DND-41 (cell line): ENCODE data around the gene RNF135.

Experiments used
- ATAC-seq: fragments of 200-7000 bp; cut with Tn5 transposase; 3 replicates; pipeline ENCODE4 v1.9.1; 2021; ENCODE audit warnings: low read depth; ENCODE audit not compliant: insufficient read depth
- DNase-seq: peaks from one replicate; pipeline ENCODE4 v3.0.0-alpha.2; 2020
- H2AFZ ChIP-seq: 2 replicates; pipeline ENCODE4 v1.6.0; 2012; ENCODE audit warnings: low read depth, low read length
- H3K27ac ChIP-seq: 2 replicates; pipeline ENCODE4 v1.5.1; 2012; ENCODE audit warnings: low read length, inconsistent platforms
- H3K27me3 ChIP-seq: fragments of 200-600 bp; sonication (generic); 2 replicates; pipeline ENCODE4 v1.6.0; 2012; ENCODE audit warnings: low read length, mild to moderate bottlenecking, inconsistent platforms; ENCODE audit not compliant: insufficient read depth, poor library complexity
- H3K36me3 ChIP-seq: 2 replicates; pipeline ENCODE4 v1.5.1; 2012; ENCODE audit warnings: low read length, inconsistent platforms; ENCODE audit not compliant: insufficient read depth
- H3K4me1 ChIP-seq: 2 replicates; pipeline ENCODE4 v1.5.1; 2012; ENCODE audit warnings: mild to moderate bottlenecking, low read length; ENCODE audit not compliant: insufficient read depth
- H3K4me2 ChIP-seq: 2 replicates; pipeline ENCODE4 v1.6.0; 2012; ENCODE audit warnings: mild to moderate bottlenecking, moderate library complexity, low read length, inconsistent platforms; ENCODE audit not compliant: insufficient read depth
- H3K4me3 ChIP-seq, 2 experiments: fragments of 200-600 bp in 1 of 2; shearing (Covaris generic) in 1 of 2; 2 replicates each; pipeline ENCODE4 v1.5.1; 2012 to 2016; ENCODE audit warnings: inconsistent platforms in 2 of 2, low read length in 2 of 2, mild to moderate bottlenecking in 2 of 2, low read depth in 1 of 2, moderate library complexity in 1 of 2
- H3K79me2 ChIP-seq: 2 replicates; pipeline ENCODE4 v1.6.0; 2012; ENCODE audit warnings: low read length, inconsistent platforms; ENCODE audit not compliant: insufficient read depth
- H3K9ac ChIP-seq: 2 replicates; pipeline ENCODE4 v1.6.0; 2012; ENCODE audit warnings: low read depth, mild to moderate bottlenecking, inconsistent platforms, low read length, moderate library complexity
- H3K9me3 ChIP-seq: 2 replicates; pipeline ENCODE4 v1.5.1; 2012; ENCODE audit warnings: low read length, moderate library complexity, mild to moderate bottlenecking, inconsistent platforms; ENCODE audit not compliant: insufficient read depth, severe bottlenecking
- H4K20me1 ChIP-seq: 2 replicates; pipeline ENCODE4 v1.6.0; 2012; ENCODE audit warnings: low read length; ENCODE audit not compliant: insufficient read depth
- CTCF ChIP-seq: IDR thresholded peaks from 2 replicates; pipeline ENCODE4 v1.5.1; 2012; ENCODE audit warnings: borderline replicate concordance, low read length, moderate library complexity, mild to moderate bottlenecking; ENCODE audit not compliant: poor library complexity, severe bottlenecking; ENCODE audit errors: extremely low read depth
- EZH2 ChIP-seq: IDR thresholded peaks from 3 replicates; pipeline ENCODE4 v1.6.1; 2012; ENCODE audit warnings: borderline replicate concordance, low read depth, mild to moderate bottlenecking, moderate library complexity, low read length, inconsistent platforms; ENCODE audit not compliant: severe bottlenecking

Gene RNF135

DNA sequence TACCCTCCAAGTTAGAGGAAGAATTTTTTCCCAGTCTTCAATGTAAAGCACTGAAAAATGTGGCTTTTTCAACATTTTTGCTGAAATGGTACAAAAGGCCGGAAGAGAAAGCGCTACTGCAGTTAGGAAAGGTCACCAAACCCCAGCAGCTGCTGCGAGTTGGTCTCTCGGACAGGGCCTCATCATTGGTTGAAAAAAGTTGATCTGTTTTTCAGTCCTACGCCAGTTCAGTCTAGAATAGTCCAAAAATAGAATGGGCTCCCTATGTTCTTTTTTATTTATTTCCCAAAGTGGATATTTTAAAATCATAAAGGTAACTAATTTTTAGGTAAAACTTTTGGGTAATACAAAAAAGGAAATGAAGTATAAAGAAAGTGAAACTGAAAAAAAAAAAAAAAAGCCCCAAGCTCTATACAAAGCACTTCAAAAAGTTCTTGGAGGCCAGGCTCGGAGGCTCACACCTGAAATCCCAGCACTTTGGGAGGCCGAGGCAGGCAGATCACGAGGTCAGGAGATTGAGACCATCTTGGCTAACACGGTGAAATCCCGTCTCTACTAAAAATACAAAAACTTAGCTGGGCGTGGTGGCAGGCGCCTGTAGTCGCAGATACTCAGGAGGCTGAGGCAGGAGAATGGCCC is 31.7 kb upstream of the RNF135 start:
- H3K36me3 ChIP-seq = no peaks in the 10 kb centered on the region
- peak; percentile 11 for DNase-seq
- H3K9me3 ChIP-seq = no peaks in the 10 kb centered on the region
- TF ChIP-seq EZH2 (no peak), CTCF (no peak)
- H3K4me3 ChIP-seq = no peak overlapping the region
- H3K79me2 ChIP-seq = no peaks in the 10 kb centered on the region
- no peak overlapping the region for H2AFZ ChIP-seq
- H3K27me3 ChIP-seq = peaks cover under 1% of the 10 kb centered on the region
- H3K4me1 ChIP-seq = peaks cover 4% of the 10 kb centered on the region; the same call in 1 of the 2 replicates
- no peak overlapping the region for H3K9ac ChIP-seq
- no peaks in the 10 kb centered on the region for H4K20me1 ChIP-seq
- H3K27ac ChIP-seq = no peak overlapping the region
- no peak for ATAC-seq
- H3K4me2 ChIP-seq = no peak overlapping the region

DNA sequence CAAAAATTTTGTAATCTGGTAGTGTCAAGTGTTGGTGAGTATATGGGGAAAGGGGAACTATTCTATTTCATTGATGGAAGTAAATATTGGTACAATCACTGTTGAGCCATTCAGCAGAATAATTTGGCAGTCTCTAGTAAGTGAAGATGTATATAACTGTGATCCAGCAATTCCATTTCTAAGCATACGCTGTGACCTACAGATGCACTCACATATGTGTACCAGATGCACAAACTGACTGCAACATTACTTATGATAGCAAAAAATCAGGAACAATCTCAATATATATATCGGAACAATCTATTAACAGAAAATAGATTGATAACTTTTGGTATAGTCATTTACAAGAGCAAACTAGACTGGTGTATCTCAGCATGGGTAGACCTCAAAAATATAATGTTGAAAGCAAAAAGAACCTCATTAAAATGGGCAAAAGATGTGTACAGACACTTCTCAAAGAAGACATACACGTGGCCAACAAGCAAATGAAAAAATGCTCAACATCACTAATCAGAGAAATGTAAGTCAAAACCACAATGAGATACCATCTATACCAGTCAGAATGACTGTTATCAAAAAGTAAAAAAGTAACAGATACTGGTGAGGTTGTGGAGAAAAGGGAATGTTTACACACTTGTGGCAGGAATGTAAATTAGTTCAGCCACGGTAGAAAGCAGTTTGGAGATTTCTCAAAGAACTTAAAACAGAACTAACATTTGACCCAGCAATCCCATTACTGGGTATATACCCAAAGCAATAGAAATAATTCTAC is 28.3 kb upstream of the RNF135 start:
- Histone ChIP-seq H3K4me3 (no peak overlapping the region), H3K79me2 (no peaks in the 10 kb centered on the region), H2AFZ (no peak overlapping the region), H3K27ac (no peak overlapping the region), H3K4me1 (peaks cover 4% of the 10 kb centered on the region; the same call in 1 of the 2 replicates), H3K27me3 (no peaks in the 10 kb centered on the region), H4K20me1 (no peaks in the 10 kb centered on the region), H3K9me3 (no peaks in the 10 kb centered on the region), H3K4me2 (no peak overlapping the region), H3K9ac (no peak overlapping the region), H3K36me3 (no peaks in the 10 kb centered on the region)
- TF ChIP-seq CTCF (no peak), EZH2 (no peak)
- ATAC-seq = no peak
- no peak for DNase-seq

DNA sequence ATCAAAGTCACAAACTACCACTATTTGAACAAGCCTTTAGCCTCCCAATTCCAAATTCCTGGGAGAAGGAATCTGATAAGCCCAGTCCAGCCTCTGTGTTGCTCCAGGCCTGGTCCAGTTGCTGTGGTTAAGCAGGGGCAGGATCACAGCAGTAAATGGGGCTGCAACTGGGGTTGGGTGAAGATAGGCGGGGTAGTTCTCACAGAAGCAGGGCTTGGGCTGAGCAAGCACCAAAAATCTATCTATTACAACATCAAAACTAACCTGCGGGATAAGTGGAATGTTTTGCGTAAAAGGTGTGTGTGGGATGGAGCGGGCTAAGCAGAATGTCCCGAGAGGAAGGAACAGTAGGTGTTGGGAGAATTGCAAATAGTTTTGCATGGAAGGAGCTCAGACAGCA is 23.0 kb upstream of the RNF135 start:
- no peak overlapping the region for H3K4me3 ChIP-seq
- no peak overlapping the region for H3K9ac ChIP-seq
- no peaks in the 10 kb centered on the region for H4K20me1 ChIP-seq
- H3K9me3 ChIP-seq = no peaks in the 10 kb centered on the region
- H3K79me2 ChIP-seq = no peaks in the 10 kb centered on the region
- no peak overlapping the region for H3K4me2 ChIP-seq
- H3K36me3 ChIP-seq = no peaks in the 10 kb centered on the region
- H3K27ac ChIP-seq = no peak overlapping the region
- H3K4me1 ChIP-seq = peaks cover 1% of the 10 kb centered on the region; the same call in 1 of the 2 replicates
- H3K27me3 ChIP-seq = no peaks in the 10 kb centered on the region
- H2AFZ ChIP-seq = no peak overlapping the region
- DNase-seq (no peak), ATAC-seq (no peak)
- no peak for TF ChIP-seq EZH2
- no peak for TF ChIP-seq CTCF
